SK-N-SH treated with all-trans-retinoic acid at 6 μM for 48 hours (cell line): ENCODE results near the gene COL16A1.

Experiments used
- ATAC-seq: fragments of 200-7000 bp; cut with Tn5 transposase; 3 replicates; pipeline ENCODE4 v1.9.1; 2020; ENCODE audit warnings: mild to moderate bottlenecking, moderate library complexity
- ARNTL ChIP-seq: fragments of 450-650 bp; formaldehyde crosslinking; IDR thresholded peaks from 2 replicates; pipeline ENCODE4 v1.5.0; 2020; ENCODE audit warnings: low read depth, mild to moderate bottlenecking, moderate library complexity, borderline replicate concordance
- BACH2 ChIP-seq: fragments of 250-450 bp; sonication (Bioruptor Pico); IDR thresholded peaks from 2 replicates; pipeline ENCODE4 v1.9.0; 2021; ENCODE audit warnings: mild to moderate bottlenecking, borderline replicate concordance
- CSDC2 ChIP-seq: fragments of 250-450 bp; sonication (Bioruptor Pico); IDR thresholded peaks from 2 replicates; pipeline ENCODE4 v1.5.0; 2020; ENCODE audit warnings: mild to moderate bottlenecking, moderate library complexity
- CSRNP3 ChIP-seq: fragments of 250-450 bp; sonication (Bioruptor Pico); IDR thresholded peaks from 2 replicates; pipeline ENCODE4 v1.5.1; 2021; ENCODE audit warnings: mild to moderate bottlenecking, moderate library complexity
- ESRRG ChIP-seq: fragments of 250-450 bp; sonication (Bioruptor Pico); IDR thresholded peaks from 2 replicates; pipeline ENCODE4 v1.6.1; 2021; ENCODE audit warnings: mild to moderate bottlenecking
- GLIS3 ChIP-seq: fragments of 250-450 bp; sonication (Bioruptor Pico); IDR thresholded peaks from 2 replicates; pipeline ENCODE4 v1.5.0; 2020; ENCODE audit warnings: mild to moderate bottlenecking, moderate library complexity
- OSR1 ChIP-seq: fragments of 250-450 bp; sonication (Bioruptor Pico); IDR thresholded peaks from 2 replicates; pipeline ENCODE4 v1.8.0; 2022; ENCODE audit warnings: moderate library complexity, mild to moderate bottlenecking, inconsistent platforms
- RARB ChIP-seq: fragments of 250-450 bp; sonication (Bioruptor Pico); IDR thresholded peaks from 2 replicates; pipeline ENCODE4 v1.8.0; 2021; ENCODE audit warnings: mild to moderate bottlenecking, moderate library complexity
- TCF4 ChIP-seq: fragments of 250-450 bp; sonication (Bioruptor Pico); IDR thresholded peaks from 2 replicates; pipeline ENCODE4 v1.8.0; 2021; ENCODE audit warnings: mild to moderate bottlenecking, moderate library complexity, borderline replicate concordance
- TOX ChIP-seq: fragments of 250-450 bp; sonication (Bioruptor Pico); IDR thresholded peaks from 2 replicates; pipeline ENCODE4 v1.8.0; 2021; ENCODE audit warnings: mild to moderate bottlenecking, moderate library complexity, borderline replicate concordance
- ZNF565 ChIP-seq: fragments of 450-650 bp; formaldehyde crosslinking; conservative IDR thresholded peaks from 2 replicates; pipeline ENCODE4 v1.5.0; 2020; ENCODE audit warnings: low read depth, mild to moderate bottlenecking, moderate library complexity
- ZNF8 ChIP-seq: fragments of 450-650 bp; formaldehyde crosslinking; IDR thresholded peaks from 2 replicates; pipeline ENCODE4 v1.5.0; 2020; ENCODE audit warnings: mild to moderate bottlenecking, moderate library complexity
- TF ChIP-seq, protein P1 (sequence below): fragments of 250-450 bp; sonication (Bioruptor Pico); IDR thresholded peaks from 2 replicates; pipeline ENCODE4 v1.8.0; 2021; ENCODE audit warnings: low read depth, mild to moderate bottlenecking, moderate library complexity, borderline replicate concordance
- TF ChIP-seq, protein P2 (sequence below): fragments of 250-450 bp; sonication (Bioruptor Pico); IDR thresholded peaks from 2 replicates; pipeline ENCODE4 v1.8.0; 2020; ENCODE audit warnings: mild to moderate bottlenecking, moderate library complexity, borderline replicate concordance
- TF ChIP-seq, protein P3 (sequence below): fragments of 250-450 bp; sonication (Bioruptor Pico); IDR thresholded peaks from 2 replicates; pipeline ENCODE4 v1.5.0; 2020; ENCODE audit warnings: mild to moderate bottlenecking, moderate library complexity
- TF ChIP-seq, protein P4 (sequence below): fragments of 250-450 bp; sonication (Bioruptor Pico); IDR thresholded peaks from 2 replicates; pipeline ENCODE4 v1.5.1; 2020; ENCODE audit warnings: low read depth, mild to moderate bottlenecking, moderate library complexity

COL16A1 gene

DNA sequence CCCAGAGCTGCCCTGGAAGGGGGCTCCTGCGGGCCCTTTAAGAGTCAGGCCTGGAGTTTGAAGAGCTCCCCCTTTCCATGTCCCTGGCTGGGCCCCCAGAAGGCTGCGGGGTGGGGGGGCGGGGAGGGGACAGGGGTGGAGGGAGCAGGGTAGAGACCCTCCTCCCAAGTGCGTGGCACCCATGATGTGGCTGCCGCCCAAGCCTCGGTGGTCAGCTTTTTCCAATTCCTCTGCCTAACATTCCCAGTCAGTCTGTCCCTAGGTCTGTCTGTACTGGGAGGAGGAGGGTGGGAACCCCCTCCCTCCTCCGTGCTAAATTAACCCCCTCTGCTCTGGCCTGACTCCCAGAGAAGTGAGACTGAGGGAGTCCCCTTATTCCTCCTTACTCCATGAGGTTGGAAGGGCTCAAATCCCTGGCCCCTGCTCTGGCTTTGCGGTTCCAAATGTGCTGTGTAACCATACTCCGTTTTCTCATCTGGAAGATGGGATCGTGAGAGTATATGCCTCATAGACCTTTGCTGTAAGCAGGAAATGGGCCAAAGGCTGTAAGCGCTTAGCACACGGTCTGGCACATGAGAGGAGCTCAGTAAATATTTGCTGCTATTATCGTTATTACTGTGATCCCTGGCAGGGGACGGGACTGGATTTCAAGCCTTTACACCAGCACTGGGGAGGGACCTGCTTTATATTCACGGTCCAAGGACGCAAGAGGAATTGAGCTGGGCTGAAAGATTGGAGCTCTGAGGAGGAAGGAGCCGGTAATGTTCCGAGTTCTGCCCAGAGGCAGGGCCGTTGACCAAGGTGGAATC, 658 bp upstream of the COL16A1 start:
- no peak for ATAC-seq
- TF ChIP-seq GLIS3 (CRISPR knock-in tag) (no peak), ESRRG (CRISPR knock-in tag) (no peak), ARNTL (CRISPR knock-in tag) (no peak), ZNF8 (CRISPR knock-in tag) (no peak), TOX (no peak), RARB (CRISPR knock-in tag) (no peak)
- TF ChIP-seq, protein P1, sequence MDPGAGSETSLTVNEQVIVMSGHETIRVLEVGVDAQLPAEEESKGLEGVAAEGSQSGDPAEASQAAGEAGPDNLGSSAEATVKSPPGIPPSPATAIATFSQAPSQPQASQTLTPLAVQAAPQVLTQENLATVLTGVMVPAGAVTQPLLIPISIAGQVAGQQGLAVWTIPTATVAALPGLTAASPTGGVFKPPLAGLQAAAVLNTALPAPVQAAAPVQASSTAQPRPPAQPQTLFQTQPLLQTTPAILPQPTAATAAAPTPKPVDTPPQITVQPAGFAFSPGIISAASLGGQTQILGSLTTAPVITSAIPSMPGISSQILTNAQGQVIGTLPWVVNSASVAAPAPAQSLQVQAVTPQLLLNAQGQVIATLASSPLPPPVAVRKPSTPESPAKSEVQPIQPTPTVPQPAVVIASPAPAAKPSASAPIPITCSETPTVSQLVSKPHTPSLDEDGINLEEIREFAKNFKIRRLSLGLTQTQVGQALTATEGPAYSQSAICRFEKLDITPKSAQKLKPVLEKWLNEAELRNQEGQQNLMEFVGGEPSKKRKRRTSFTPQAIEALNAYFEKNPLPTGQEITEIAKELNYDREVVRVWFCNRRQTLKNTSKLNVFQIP, result no peak
- TF ChIP-seq, protein P2, sequence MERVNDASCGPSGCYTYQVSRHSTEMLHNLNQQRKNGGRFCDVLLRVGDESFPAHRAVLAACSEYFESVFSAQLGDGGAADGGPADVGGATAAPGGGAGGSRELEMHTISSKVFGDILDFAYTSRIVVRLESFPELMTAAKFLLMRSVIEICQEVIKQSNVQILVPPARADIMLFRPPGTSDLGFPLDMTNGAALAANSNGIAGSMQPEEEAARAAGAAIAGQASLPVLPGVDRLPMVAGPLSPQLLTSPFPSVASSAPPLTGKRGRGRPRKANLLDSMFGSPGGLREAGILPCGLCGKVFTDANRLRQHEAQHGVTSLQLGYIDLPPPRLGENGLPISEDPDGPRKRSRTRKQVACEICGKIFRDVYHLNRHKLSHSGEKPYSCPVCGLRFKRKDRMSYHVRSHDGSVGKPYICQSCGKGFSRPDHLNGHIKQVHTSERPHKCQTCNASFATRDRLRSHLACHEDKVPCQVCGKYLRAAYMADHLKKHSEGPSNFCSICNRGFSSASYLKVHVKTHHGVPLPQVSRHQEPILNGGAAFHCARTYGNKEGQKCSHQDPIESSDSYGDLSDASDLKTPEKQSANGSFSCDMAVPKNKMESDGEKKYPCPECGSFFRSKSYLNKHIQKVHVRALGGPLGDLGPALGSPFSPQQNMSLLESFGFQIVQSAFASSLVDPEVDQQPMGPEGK (CRISPR knock-in tag), result no peak

- no peak for ATAC-seq
- TF ChIP-seq, protein P1, result no peak
- TF ChIP-seq, protein P3, sequence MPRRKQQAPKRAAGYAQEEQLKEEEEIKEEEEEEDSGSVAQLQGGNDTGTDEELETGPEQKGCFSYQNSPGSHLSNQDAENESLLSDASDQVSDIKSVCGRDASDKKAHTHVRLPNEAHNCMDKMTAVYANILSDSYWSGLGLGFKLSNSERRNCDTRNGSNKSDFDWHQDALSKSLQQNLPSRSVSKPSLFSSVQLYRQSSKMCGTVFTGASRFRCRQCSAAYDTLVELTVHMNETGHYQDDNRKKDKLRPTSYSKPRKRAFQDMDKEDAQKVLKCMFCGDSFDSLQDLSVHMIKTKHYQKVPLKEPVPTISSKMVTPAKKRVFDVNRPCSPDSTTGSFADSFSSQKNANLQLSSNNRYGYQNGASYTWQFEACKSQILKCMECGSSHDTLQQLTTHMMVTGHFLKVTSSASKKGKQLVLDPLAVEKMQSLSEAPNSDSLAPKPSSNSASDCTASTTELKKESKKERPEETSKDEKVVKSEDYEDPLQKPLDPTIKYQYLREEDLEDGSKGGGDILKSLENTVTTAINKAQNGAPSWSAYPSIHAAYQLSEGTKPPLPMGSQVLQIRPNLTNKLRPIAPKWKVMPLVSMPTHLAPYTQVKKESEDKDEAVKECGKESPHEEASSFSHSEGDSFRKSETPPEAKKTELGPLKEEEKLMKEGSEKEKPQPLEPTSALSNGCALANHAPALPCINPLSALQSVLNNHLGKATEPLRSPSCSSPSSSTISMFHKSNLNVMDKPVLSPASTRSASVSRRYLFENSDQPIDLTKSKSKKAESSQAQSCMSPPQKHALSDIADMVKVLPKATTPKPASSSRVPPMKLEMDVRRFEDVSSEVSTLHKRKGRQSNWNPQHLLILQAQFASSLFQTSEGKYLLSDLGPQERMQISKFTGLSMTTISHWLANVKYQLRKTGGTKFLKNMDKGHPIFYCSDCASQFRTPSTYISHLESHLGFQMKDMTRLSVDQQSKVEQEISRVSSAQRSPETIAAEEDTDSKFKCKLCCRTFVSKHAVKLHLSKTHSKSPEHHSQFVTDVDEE, result no peak
- TF ChIP-seq ZNF8 (CRISPR knock-in tag), result no peak
- TF ChIP-seq TOX, result no peak
- TF ChIP-seq ZNF565 (CRISPR knock-in tag), result no peak
- no peak for TF ChIP-seq TCF4 (CRISPR knock-in tag)
- TF ChIP-seq OSR1 (CRISPR knock-in tag), result no peak
- TF ChIP-seq BACH2 (CRISPR knock-in tag), result no peak
- TF ChIP-seq, protein P2 (CRISPR knock-in tag), result no peak
Observed at GRCh38 chr1:31702836-31703404, 897 bp downstream of the COL16A1 start.

DNA sequence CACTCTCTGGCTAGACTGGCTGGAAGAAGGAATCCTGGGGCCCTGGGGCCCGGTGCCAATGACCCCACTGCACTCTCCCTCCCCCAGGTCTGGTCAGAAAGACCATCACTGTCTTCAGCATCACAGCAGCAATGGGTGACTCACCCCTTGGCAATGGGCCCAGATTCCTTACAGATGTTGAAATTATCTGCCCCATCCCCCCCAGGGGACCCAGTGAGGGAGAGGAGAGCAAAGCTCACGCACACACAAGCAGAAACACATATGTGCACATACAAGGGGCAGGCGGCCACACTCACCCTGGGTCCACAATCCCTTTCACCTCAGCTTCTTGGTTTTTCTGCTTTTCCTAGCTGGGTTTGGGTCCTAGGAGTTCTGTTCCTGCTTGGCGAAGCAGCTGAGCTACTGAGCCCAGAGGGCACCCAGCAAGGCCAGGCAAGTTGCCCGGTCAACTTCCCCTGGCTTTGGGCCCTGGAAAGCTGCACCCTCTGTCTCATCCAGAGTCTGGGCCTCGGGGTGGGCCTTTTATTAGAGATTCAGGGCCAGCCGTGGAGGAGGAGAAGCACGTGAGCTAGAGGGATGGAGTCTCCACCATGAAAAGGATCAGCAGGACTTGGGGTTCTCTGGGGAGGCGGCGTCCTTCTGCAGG, 2.6 kb downstream of the COL16A1 start:
- peak; percentile 64 for ATAC-seq
- TF ChIP-seq GLIS3 (CRISPR knock-in tag) (no peak), CSDC2 (CRISPR knock-in tag) (no peak), CSRNP3 (CRISPR knock-in tag) (no peak), BACH2 (CRISPR knock-in tag) (no peak), TOX (no peak)
- TF ChIP-seq, protein P4, sequence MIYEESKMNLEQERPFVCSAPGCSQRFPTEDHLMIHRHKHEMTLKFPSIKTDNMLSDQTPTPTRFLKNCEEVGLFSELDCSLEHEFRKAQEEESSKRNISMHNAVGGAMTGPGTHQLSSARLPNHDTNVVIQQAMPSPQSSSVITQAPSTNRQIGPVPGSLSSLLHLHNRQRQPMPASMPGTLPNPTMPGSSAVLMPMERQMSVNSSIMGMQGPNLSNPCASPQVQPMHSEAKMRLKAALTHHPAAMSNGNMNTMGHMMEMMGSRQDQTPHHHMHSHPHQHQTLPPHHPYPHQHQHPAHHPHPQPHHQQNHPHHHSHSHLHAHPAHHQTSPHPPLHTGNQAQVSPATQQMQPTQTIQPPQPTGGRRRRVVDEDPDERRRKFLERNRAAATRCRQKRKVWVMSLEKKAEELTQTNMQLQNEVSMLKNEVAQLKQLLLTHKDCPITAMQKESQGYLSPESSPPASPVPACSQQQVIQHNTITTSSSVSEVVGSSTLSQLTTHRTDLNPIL (CRISPR knock-in tag), result peak; percentile 40; the same call in 1 of the 2 replicates
- TF ChIP-seq, protein P3, result peak; percentile 37
